GM06990 (cell line): ENCODE results near the gene TBX21.
A peak's percentile ranks its signal among the peaks of the same experiment; 100 is the strongest.

Experiments used
- DNase-seq: peaks from one replicate; pipeline ENCODE4 v3.0.0-alpha.2; 2011; ENCODE audit not compliant: insufficient read length; ENCODE audit errors: extremely low read depth
- H3K27me3 ChIP-seq: replicated peaks from 2 replicates; pipeline ENCODE4 v1.6.0; 2011; ENCODE audit warnings: low read length; ENCODE audit not compliant: control insufficient read depth, insufficient read depth
- H3K36me3 ChIP-seq: 2 replicates; pipeline ENCODE4 v1.5.1; 2011; ENCODE audit warnings: low read length; ENCODE audit not compliant: control insufficient read depth, insufficient read depth
- H3K4me3 ChIP-seq: replicated peaks from 2 replicates; pipeline ENCODE4 v1.5.1; 2011; ENCODE audit warnings: low read depth, mild to moderate bottlenecking, control low read depth, low read length
- TF ChIP-seq, protein P1 (sequence below): IDR thresholded peaks from 2 replicates; pipeline ENCODE4 v1.5.1; 2011; ENCODE audit warnings: low read length, control low read depth, mild to moderate bottlenecking, inconsistent platforms; ENCODE audit not compliant: insufficient read depth, poor library complexity, severe bottlenecking

Gene TBX21

DNA sequence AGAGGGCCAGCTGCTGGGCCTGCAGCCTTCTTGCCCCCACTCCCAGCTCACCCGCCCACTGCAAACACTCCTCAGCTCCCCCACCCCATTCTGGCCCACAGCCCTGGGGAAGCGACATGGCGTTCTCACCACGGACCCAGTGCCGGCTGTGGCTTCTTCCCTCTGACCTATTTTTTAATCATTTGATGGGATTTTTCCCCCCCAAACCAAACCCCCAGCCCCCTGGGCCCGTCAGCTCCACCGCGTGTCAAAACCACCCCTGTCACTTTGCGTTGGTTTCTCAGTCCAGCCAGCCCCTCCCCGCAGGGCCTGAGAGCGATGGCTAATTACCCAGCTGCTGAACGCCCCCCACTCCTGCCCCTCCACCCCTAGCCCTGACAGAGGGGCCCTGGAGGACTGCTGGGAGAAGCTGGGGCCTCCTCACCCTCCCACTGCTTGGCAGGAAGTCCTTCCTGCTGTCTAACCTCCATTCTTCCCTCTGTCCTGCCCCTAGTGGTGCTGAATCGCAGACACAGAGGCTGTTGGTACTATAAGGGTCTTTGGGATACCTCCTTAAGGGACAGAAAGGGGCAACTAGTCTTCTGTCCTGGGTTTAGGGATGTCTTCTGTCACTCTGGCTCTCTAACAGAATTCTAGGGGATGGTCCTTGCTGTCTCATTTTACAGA, 7.5 kb upstream of the TBX21 start:
- Histone ChIP-seq H3K27me3 (peaks cover 1% of the 10 kb centered on the region), H3K36me3 (no peaks in the 10 kb centered on the region), H3K4me3 (no peak overlapping the region)
- no peak for DNase-seq
- TF ChIP-seq, protein P1, sequence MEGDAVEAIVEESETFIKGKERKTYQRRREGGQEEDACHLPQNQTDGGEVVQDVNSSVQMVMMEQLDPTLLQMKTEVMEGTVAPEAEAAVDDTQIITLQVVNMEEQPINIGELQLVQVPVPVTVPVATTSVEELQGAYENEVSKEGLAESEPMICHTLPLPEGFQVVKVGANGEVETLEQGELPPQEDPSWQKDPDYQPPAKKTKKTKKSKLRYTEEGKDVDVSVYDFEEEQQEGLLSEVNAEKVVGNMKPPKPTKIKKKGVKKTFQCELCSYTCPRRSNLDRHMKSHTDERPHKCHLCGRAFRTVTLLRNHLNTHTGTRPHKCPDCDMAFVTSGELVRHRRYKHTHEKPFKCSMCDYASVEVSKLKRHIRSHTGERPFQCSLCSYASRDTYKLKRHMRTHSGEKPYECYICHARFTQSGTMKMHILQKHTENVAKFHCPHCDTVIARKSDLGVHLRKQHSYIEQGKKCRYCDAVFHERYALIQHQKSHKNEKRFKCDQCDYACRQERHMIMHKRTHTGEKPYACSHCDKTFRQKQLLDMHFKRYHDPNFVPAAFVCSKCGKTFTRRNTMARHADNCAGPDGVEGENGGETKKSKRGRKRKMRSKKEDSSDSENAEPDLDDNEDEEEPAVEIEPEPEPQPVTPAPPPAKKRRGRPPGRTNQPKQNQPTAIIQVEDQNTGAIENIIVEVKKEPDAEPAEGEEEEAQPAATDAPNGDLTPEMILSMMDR: peak; percentile 17

DNA sequence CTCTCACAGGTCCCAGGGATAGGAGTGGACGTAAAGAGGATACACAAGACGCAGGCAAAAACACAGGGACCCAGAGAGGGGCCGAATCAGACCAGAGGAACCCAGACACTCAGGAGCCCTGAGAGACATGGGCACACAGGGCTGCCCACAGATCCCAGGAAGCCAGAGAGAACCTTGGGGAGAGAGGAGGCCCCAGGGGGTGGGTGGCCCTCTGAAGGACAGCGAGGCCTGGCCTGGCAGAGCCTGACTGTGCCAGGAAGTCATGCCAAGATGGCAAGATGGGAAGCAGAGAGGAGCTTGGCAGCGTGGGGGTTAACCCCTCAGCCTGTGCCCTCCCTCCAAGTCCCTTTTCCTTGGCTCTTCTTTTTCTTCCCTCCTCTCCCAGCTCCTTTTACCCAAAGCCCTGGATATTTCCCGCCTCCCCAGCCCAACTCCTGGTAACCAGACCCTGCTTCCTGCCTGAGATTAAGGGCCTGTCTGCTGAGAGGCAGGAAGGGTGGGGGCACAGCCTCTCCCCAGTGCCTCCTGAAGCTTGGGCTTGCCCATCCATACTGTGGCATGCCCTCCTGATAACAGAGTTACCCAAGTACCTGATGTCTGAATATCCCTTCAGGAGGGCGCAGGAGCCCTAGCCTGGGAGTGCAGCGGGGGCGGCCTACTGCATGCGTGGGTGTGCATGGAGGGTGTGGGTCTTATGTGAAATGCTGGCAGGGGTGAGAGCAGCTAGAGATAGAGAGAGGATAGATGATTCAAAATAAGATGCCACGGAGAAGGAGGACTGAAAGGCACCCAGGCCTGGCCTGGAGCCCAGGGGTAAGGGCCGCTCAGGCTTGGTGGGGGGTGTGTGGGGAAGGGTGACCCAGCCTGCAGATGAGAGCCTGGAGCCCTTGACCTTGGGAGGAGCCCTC, 6.0 kb upstream of the TBX21 start:
- Histone ChIP-seq H3K27me3 (peaks cover under 1% of the 10 kb centered on the region), H3K4me3 (no peak overlapping the region), H3K36me3 (no peaks in the 10 kb centered on the region)
- no peak for DNase-seq
- TF ChIP-seq, protein P1: no peak

DNA sequence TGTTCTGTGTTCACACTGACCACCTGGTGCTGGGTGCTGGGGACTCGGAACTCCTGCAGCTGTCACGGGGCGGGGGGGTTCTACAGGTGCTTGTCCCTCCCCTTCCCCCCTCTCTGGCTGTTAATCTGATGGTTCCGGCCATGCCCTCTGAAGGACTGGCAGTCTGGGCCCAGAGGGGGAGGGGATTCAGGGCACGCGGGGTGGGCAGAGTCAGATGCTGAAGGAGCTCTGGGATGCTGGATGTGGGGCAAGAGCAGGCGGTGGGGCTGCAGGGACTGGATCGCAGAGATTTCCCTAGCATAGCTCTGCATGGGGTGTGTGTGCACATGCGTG, 5.4 kb upstream of the TBX21 start:
- TF ChIP-seq, protein P1: no peak
- Histone ChIP-seq H3K36me3 (no peaks in the 10 kb centered on the region), H3K27me3 (no peaks in the 10 kb centered on the region; the same call in none of the 2 replicates), H3K4me3 (no peak overlapping the region)
- DNase-seq: no peak

DNA sequence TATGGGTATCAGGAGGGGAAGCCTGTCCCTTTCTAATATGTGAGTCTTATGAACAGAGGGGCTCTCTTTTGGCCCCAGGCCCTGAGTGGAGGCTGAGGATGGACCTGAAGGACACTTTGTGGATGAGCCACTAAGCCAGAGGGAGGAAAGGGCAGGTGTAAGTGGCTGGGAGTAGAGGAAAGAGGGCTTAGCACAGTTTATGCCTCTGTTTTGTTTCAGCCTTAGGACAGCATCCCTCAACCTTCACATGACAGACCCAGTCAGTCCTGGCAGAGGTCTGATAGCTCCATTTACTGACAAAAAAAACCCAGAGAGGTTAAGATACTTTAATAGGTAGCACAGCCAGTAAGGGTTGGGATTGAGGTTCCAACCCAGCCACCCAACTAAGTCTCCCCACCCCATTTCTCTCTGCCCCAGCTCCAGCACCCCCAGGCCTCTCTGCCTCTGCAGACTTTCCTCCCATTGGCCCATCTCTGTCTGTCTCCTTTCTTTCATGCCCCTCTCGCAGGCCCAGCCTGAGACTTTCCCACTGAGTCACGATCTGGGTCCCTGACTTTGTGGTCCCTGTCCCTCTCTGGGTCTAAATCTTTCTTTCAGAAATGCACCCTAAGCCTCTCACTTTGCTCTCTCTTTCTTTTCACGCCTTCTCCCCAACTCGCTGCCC, 4.7 kb upstream of the TBX21 start:
- no peak for DNase-seq
- H3K4me3 ChIP-seq: no peak overlapping the region
- H3K36me3 ChIP-seq: no peaks in the 10 kb centered on the region
- H3K27me3 ChIP-seq: no peaks in the 10 kb centered on the region; the same call in none of the 2 replicates
- TF ChIP-seq, protein P1: no peak

DNA sequence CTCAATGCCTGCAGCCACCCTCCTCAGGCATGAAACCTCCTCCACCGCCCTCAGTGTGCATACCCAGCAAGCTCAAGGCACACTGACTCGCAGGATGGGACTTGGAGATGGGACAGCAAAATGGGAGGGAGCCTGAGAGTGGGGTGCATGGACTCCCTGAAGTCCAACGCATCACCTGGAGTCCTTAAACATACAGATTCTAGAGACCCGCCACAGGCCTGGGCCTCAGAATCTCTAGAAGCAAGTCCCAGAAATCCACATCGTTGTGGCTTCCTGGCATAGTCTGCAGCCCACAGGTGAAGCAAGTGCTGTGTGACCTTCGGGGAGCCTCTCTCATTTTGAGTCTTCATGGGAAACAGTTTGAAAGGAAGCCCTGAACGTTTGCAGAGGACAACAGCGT, 3.6 kb upstream of the TBX21 start:
- no peak for DNase-seq
- no peaks in the 10 kb centered on the region for H3K36me3 ChIP-seq
- TF ChIP-seq, protein P1: no peak
- no peaks in the 10 kb centered on the region; the same call in 1 of the 2 replicates for H3K27me3 ChIP-seq
- H3K4me3 ChIP-seq: no peak overlapping the region
